DOHH2 (cell line): ENCODE measurements around the gene NLGN2.

Experiments
- H3F3A ChIP-seq: fragments of 200-600 bp; sonication (generic), shearing (Covaris generic); 2 replicates; pipeline ENCODE4 v1.6.0; 2016; ENCODE audit warnings: antibody characterized with exemption, mild to moderate bottlenecking; ENCODE audit not compliant: control insufficient read depth, insufficient read depth
- H3K27ac ChIP-seq: fragments of 200-600 bp; sonication (generic); 2 replicates; pipeline ENCODE4 v1.5.1; 2014; ENCODE audit warnings: low read depth, mild to moderate bottlenecking, low read length, moderate library complexity
- H3K27me3 ChIP-seq: fragments of 200-600 bp; sonication (generic); 2 replicates; pipeline ENCODE4 v1.6.1; 2014; ENCODE audit warnings: mild to moderate bottlenecking, low read length, mixed read lengths; ENCODE audit not compliant: control insufficient read depth
- H3K36me3 ChIP-seq: fragments of 200-600 bp; sonication (generic); 2 replicates; pipeline ENCODE4 v1.6.1; 2014; ENCODE audit warnings: mild to moderate bottlenecking, low read length, moderate library complexity, mixed read lengths; ENCODE audit not compliant: control insufficient read depth
- H3K4me1 ChIP-seq: fragments of 200-600 bp; sonication (generic); 2 replicates; pipeline ENCODE4 v1.6.1; 2014; ENCODE audit warnings: mild to moderate bottlenecking, low read length, mixed read lengths; ENCODE audit not compliant: control insufficient read depth
- H3K4me2 ChIP-seq: fragments of 200-600 bp; sonication (generic); 2 replicates; pipeline ENCODE4 v1.6.0; 2014; ENCODE audit warnings: mild to moderate bottlenecking, low read length, moderate library complexity
- H3K4me3 ChIP-seq: fragments of 200-600 bp; sonication (generic); 2 replicates; pipeline ENCODE4 v1.5.1; 2014; ENCODE audit warnings: mild to moderate bottlenecking, low read length, mixed read lengths
- H3K79me2 ChIP-seq: fragments of 200-600 bp; sonication (generic); 2 replicates; pipeline ENCODE4 v1.6.1; 2014; ENCODE audit warnings: mild to moderate bottlenecking, low read length, mixed read lengths; ENCODE audit not compliant: control insufficient read depth
- H3K9me2 ChIP-seq: fragments of 200-600 bp; sonication (generic); replicated peaks from 2 replicates; pipeline ENCODE4 v1.6.1; 2014; ENCODE audit warnings: mild to moderate bottlenecking, low read length, mixed read lengths; ENCODE audit not compliant: control insufficient read depth
- H3K9me3 ChIP-seq: fragments of 200-600 bp; sonication (generic); 2 replicates; pipeline ENCODE4 v1.6.1; 2014; ENCODE audit warnings: antibody characterized with exemption, low read length, mixed read lengths; ENCODE audit not compliant: control insufficient read depth, insufficient read depth
- H4K20me1 ChIP-seq: fragments of 200-600 bp; sonication (generic); 2 replicates; pipeline ENCODE4 v1.6.0; 2014; ENCODE audit warnings: low read depth, mild to moderate bottlenecking, antibody characterized with exemption, low read length, moderate library complexity; ENCODE audit not compliant: control insufficient read depth, insufficient read depth
- EZH2phosphoT487 ChIP-seq: fragments of 200-600 bp; sonication (generic); IDR thresholded peaks from 2 replicates; pipeline ENCODE4 v1.6.1; 2017; ENCODE audit warnings: borderline replicate concordance, mild to moderate bottlenecking, antibody characterized with exemption, low read length, moderate library complexity, mixed read lengths
- TF ChIP-seq, protein P1 (sequence below): fragments of 200-600 bp; sonication (generic); IDR thresholded peaks from one replicate; pipeline ENCODE4 v1.5.1; 2014; ENCODE audit warnings: antibody characterized with exemption, mild to moderate bottlenecking, low read depth, low read length; ENCODE audit not compliant: poor library complexity, severe bottlenecking

NLGN2 gene

GRCh38 chr17:7445619-7445968 lies 37.9 kb downstream of the NLGN2 start:
- TF ChIP-seq EZH2phosphoT487: no peak; the same call in 1 of the 2 replicates
- TF ChIP-seq, protein P1, sequence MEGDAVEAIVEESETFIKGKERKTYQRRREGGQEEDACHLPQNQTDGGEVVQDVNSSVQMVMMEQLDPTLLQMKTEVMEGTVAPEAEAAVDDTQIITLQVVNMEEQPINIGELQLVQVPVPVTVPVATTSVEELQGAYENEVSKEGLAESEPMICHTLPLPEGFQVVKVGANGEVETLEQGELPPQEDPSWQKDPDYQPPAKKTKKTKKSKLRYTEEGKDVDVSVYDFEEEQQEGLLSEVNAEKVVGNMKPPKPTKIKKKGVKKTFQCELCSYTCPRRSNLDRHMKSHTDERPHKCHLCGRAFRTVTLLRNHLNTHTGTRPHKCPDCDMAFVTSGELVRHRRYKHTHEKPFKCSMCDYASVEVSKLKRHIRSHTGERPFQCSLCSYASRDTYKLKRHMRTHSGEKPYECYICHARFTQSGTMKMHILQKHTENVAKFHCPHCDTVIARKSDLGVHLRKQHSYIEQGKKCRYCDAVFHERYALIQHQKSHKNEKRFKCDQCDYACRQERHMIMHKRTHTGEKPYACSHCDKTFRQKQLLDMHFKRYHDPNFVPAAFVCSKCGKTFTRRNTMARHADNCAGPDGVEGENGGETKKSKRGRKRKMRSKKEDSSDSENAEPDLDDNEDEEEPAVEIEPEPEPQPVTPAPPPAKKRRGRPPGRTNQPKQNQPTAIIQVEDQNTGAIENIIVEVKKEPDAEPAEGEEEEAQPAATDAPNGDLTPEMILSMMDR: no peak
- Histone ChIP-seq H3K36me3 (no peaks in the 10 kb centered on the region), H3F3A (no peaks in the 10 kb centered on the region), H3K4me2 (peak overlapping the region; percentile 53), H3K9me3 (no peaks in the 10 kb centered on the region), H3K27me3 (peaks cover 46% of the 10 kb centered on the region), H3K9me2 (no peaks in the 10 kb centered on the region), H3K79me2 (no peaks in the 10 kb centered on the region), H3K4me1 (peaks cover 18% of the 10 kb centered on the region), H4K20me1 (no peaks in the 10 kb centered on the region; the same call in 1 of the 2 replicates), H3K4me3 (peak overlapping the region; percentile 35; the same call in 1 of the 2 replicates), H3K27ac (no peak overlapping the region)

GRCh38 chr17:7448461-7448860 lies 40.8 kb downstream of the NLGN2 start:
- H3K27me3 ChIP-seq: peaks cover 31% of the 10 kb centered on the region

GRCh38 chr17:7459961-7460545 lies 52.4 kb downstream of the NLGN2 start:
- Histone ChIP-seq H4K20me1 (no peaks in the 10 kb centered on the region), H3K79me2 (peaks cover 5% of the 10 kb centered on the region; the same call in 1 of the 2 replicates), H3K4me2 (no peak overlapping the region), H3K36me3 (no peaks in the 10 kb centered on the region), H3F3A (0 out of 2 replicates have a peak, but pooled peaks cover 5% of the 10 kb centered on the region), H3K4me3 (no peak overlapping the region), H3K9me3 (no peaks in the 10 kb centered on the region), H3K4me1 (peaks cover 10% of the 10 kb centered on the region), H3K27ac (no peak overlapping the region), H3K27me3 (no peaks in the 10 kb centered on the region), H3K9me2 (no peaks in the 10 kb centered on the region)
- no peak for TF ChIP-seq EZH2phosphoT487
- TF ChIP-seq, protein P1: no peak

More at GRCh38 chr17:7448461-7448860, 40.8 kb downstream of the NLGN2 start:
- no peaks in the 10 kb centered on the region for H3K36me3 ChIP-seq
- no peaks in the 10 kb centered on the region; the same call in 1 of the 2 replicates for H4K20me1 ChIP-seq
- no peak overlapping the region for H3K4me3 ChIP-seq
- TF ChIP-seq EZH2phosphoT487: no peak
- TF ChIP-seq, protein P1: no peak
- H3K9me3 ChIP-seq: no peaks in the 10 kb centered on the region
- no peaks in the 10 kb centered on the region for H3K9me2 ChIP-seq
- H3K27ac ChIP-seq: no peak overlapping the region
- peaks cover 14% of the 10 kb centered on the region for H3K4me1 ChIP-seq
- H3K79me2 ChIP-seq: no peaks in the 10 kb centered on the region
- no peak overlapping the region for H3K4me2 ChIP-seq
- H3F3A ChIP-seq: no peaks in the 10 kb centered on the region
